ENCODE data around the gene PTGDR.

PTGDR gene

DNA sequence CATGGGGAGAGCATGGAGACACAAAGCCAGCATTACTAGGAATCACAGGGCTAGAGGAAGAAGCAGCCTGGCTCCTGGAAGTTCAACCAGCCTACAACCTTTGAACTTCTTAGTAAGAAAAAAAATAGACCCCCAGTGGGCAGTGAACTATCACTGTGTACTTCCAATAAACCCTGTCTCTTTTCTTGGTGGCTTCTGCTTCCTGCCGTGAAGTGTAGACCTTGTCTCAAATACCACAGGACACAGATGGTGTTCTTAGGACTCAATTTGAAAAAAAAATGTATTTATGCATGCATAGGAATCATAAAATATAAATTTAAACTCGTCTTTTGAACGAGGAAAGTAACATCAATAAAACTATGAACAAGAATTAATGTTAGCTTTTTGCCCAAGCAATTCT lies 43.0 kb downstream of the PTGDR start:
- no peak for DNase-seq
- Mint-ChIP-seq H3K27me3 (peaks cover 19% of the 10 kb centered on the region), H3K27ac (no peak overlapping the region), H3K9me3 (no peaks in the 10 kb centered on the region), H3K36me3 (peaks cover 82% of the 10 kb centered on the region), H3K4me3 (peak overlapping the region; percentile 95), H3K4me1 (peaks cover 62% of the 10 kb centered on the region)
- CTCF ChIA-PET, result interaction anchor here (0.7 to 2.0 kb wide), 5 partner anchors 8 to 105 kb away, joined by 3 to 16 read pairs (median 5); no protein-coding TSS in a partner anchor

GRCh38 chr14:52312931-52313355 lies 45.4 kb downstream of the PTGDR start:
- H3K27me3 Mint-ChIP-seq, result peaks cover 25% of the 10 kb centered on the region

GRCh38 chr14:52313462-52313861 lies 46.0 kb downstream of the PTGDR start:
- H3K9me3 Mint-ChIP-seq, result no peaks in the 10 kb centered on the region
- peak overlapping the region; percentile 96 for H3K27ac Mint-ChIP-seq
- CTCF ChIA-PET, result interaction anchor here (0.7 to 1.7 kb wide), 6 partner anchors 12 to 99 kb away, joined by 3 to 8 read pairs (median 5); no protein-coding TSS in a partner anchor
- peak; percentile 39 for DNase-seq
- peaks cover 28% of the 10 kb centered on the region for H3K27me3 Mint-ChIP-seq
- peak overlapping the region; percentile 95 for H3K4me3 Mint-ChIP-seq
- peaks cover 91% of the 10 kb centered on the region for H3K36me3 Mint-ChIP-seq
- peaks cover 55% of the 10 kb centered on the region for H3K4me1 Mint-ChIP-seq

More at GRCh38 chr14:52312931-52313355, 45.4 kb downstream of the PTGDR start:
- Mint-ChIP-seq H3K36me3 (peaks cover 92% of the 10 kb centered on the region), H3K4me3 (peak overlapping the region; percentile 95), H3K4me1 (peaks cover 56% of the 10 kb centered on the region), H3K27ac (peak overlapping the region; percentile 96), H3K9me3 (no peaks in the 10 kb centered on the region)
- CTCF ChIA-PET, result interaction anchor here (1.3 to 1.7 kb wide), 2 partner anchors 12 to 37 kb away, joined by 3 to 6 read pairs; no protein-coding TSS in a partner anchor
- no peak for DNase-seq

DNA sequence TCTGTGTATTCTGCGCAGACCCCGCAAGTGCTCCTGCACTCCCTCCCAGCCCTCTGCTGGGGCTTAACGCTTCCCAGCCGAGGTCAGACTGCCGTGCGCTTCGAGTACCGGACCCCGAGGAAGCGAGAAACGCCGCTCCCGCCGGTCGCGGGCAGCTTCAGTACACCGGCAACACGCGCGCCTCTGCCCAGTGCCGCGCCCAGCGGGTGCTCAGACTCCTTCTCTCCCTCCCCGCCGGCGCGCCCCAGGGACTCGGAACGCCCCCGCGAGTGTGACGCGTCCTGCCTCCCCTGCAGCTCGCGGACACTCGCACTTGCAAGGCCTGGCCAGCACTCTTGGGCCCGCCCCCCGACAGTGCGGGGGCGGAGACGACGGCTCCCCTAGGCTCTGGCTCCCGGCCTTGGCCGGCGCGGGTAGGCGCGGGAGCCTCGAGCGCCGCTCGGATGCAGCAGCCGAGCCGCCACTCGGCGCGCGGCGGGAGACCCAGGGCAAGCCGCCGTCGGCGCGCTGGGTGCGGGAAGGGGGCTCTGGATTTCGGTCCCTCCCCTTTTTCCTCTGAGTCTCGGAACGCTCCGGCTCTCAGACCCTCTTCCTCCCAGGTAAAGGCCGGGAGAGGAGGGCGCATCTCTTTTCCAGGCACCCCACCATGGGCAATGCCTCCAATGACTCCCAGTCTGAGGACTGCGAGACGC lies 46.6 kb downstream of the PTGDR start, which contains the start of gene PTGER2:
Gene PTGER2, plus strand, starts transcription at position 410 of the 692 bp plus-strand sequence. Its CDS starts 237 bp downstream, at position 647.
- Mint-ChIP-seq H3K27me3 (peaks cover 29% of the 10 kb centered on the region), H3K9me3 (no peaks in the 10 kb centered on the region), H3K36me3 (peaks cover 92% of the 10 kb centered on the region), H3K4me1 (peaks cover 57% of the 10 kb centered on the region), H3K27ac (peak within 1 kb of the TSS; percentile 96), H3K4me3 (peak within 1 kb of the TSS; percentile 95)
- CTCF ChIA-PET, result interaction anchor here (0.7 to 1.7 kb wide), 7 partner anchors 10 to 99 kb away, joined by 3 to 8 read pairs (median 5); no protein-coding TSS in a partner anchor
- peak; percentile 96 for DNase-seq

- H3K36me3 Mint-ChIP-seq, result peaks cover 92% of the 10 kb centered on the region
These were observed 47.3 kb downstream of the PTGDR start for GRCh38 chr14:52314595-52315354.

GRCh38 chr14:52315355-52315718 lies 47.8 kb downstream of the PTGDR start:
- H3K36me3 Mint-ChIP-seq, result peaks cover 94% of the 10 kb centered on the region
- CTCF ChIA-PET, result interaction anchor here (0.7 to 1.1 kb wide), 3 partner anchors 9 to 94 kb away, joined by 3 to 4 read pairs (median 3); no protein-coding TSS in a partner anchor
- H3K27ac Mint-ChIP-seq, result peak overlapping the region; percentile 96
- DNase-seq, result peak; percentile 49
- H3K9me3 Mint-ChIP-seq, result no peaks in the 10 kb centered on the region
- peaks cover 57% of the 10 kb centered on the region for H3K4me1 Mint-ChIP-seq
- peak overlapping the region; percentile 95 for H3K4me3 Mint-ChIP-seq
- peaks cover 24% of the 10 kb centered on the region for H3K27me3 Mint-ChIP-seq

More at GRCh38 chr14:52314595-52315354, 47.3 kb downstream of the PTGDR start:
- Mint-ChIP-seq H3K9me3 (no peaks in the 10 kb centered on the region), H3K27ac (peak overlapping the region; percentile 96), H3K4me3 (peak overlapping the region; percentile 95), H3K4me1 (peaks cover 57% of the 10 kb centered on the region), H3K27me3 (peaks cover 24% of the 10 kb centered on the region)
- CTCF ChIA-PET, result interaction anchor here (0.7 to 1.6 kb wide), 6 partner anchors 10 to 98 kb away, joined by 3 to 8 read pairs (median 4); no protein-coding TSS in a partner anchor
- peak; percentile 59 for DNase-seq

GRCh38 chr14:52318062-52318461 lies 50.6 kb downstream of the PTGDR start:
- peaks cover 24% of the 10 kb centered on the region for H3K27me3 Mint-ChIP-seq
- CTCF ChIA-PET, result interaction anchor here (1.1 to 2.3 kb wide), 7 partner anchors 18 to 103 kb away, joined by 3 to 7 read pairs (median 4); no protein-coding TSS in a partner anchor
- H3K9me3 Mint-ChIP-seq, result peaks cover 17% of the 10 kb centered on the region
- peaks cover 55% of the 10 kb centered on the region for H3K4me1 Mint-ChIP-seq
- H3K27ac Mint-ChIP-seq, result peak overlapping the region; percentile 85
- H3K4me3 Mint-ChIP-seq, result peak overlapping the region; percentile 95
- no peak for DNase-seq
- peaks cover 96% of the 10 kb centered on the region for H3K36me3 Mint-ChIP-seq

DNA sequence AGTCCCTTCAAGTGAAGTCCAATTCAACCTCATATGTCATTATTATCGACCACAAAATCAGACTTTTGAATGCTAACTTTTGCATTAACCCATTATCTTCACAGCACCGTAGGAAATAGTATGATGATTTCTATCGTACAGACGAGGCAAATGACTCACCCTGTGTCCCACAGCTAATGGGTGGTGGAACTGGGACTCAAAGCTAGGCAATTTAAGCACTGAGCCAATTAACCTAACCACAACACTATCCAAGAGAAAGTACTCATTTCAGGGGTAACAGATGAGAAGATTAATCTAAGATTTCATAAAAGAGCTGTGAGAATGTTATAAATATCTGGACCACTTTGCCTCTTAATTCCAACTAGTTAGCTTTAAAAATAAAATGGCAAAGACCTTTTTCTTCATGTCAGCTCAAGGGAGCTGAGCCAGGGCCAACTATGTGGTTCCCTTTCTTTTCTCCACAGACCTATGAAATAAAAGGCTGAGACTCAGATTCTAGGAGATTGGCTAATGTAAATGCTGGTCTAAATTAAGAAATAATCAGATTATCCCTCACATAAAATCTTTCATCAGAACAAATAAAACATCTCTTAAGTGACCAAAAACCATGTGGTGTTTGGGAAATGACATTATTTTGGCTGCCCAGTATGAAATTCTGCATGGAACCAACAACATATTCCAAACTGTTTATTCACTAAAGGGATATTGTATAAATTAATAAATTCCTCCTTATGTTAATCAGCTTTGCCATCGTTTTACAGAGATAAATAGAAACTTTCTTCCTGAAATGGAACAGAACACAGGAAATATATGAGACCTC lies 51.5 kb downstream of the PTGDR start:
- Mint-ChIP-seq H3K36me3 (peaks cover 96% of the 10 kb centered on the region), H3K4me1 (peaks cover 62% of the 10 kb centered on the region), H3K27ac (peak overlapping the region; percentile 85), H3K9me3 (peaks cover 20% of the 10 kb centered on the region), H3K27me3 (peaks cover 20% of the 10 kb centered on the region), H3K4me3 (peak overlapping the region; percentile 83)
- CTCF ChIA-PET, result interaction anchor here (1.0 to 2.3 kb wide), 6 partner anchors 9 to 102 kb away, joined by 3 to 7 read pairs (median 4); no protein-coding TSS in a partner anchor
- DNase-seq, result no peak

GRCh38 chr14:52319919-52320318 lies 52.4 kb downstream of the PTGDR start:
- H3K9me3 Mint-ChIP-seq, result peaks cover 20% of the 10 kb centered on the region
- peak overlapping the region; percentile 83 for H3K4me3 Mint-ChIP-seq
- H3K36me3 Mint-ChIP-seq, result peaks cover 97% of the 10 kb centered on the region
- DNase-seq, result no peak
- peaks cover 14% of the 10 kb centered on the region for H3K27me3 Mint-ChIP-seq
- peaks cover 71% of the 10 kb centered on the region for H3K4me1 Mint-ChIP-seq
- no peak overlapping the region for H3K27ac Mint-ChIP-seq
- CTCF ChIA-PET, result interaction anchor here (0.6 to 1.0 kb wide), 2 partner anchors 22 to 83 kb away, joined by 3 to 4 read pairs; no protein-coding TSS in a partner anchor

GRCh38 chr14:52325126-52325525 lies 57.6 kb downstream of the PTGDR start:
- peaks cover 95% of the 10 kb centered on the region for H3K36me3 Mint-ChIP-seq
- DNase-seq, result peak; percentile 43

DNA sequence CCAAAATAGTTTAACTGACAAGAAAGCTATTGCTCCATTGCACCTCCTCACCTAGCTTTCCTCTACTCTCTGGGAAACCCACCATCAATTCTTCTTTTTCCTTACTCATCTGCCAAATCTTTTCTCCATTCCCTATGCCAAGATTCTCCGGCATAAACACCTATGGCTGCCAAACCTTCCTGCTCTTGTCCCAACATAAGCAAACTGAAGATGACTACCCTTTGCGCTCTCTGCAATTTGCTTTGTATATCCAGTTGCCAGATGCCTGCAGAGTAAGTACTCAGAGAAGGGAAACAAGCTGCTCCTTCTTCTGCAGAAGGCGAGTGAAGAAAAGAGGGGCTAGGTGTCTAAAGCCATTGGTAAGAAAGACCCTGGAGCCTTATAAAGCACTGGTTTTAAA lies 58.1 kb downstream of the PTGDR start:
- peaks cover 94% of the 10 kb centered on the region for H3K36me3 Mint-ChIP-seq
- H3K27ac Mint-ChIP-seq, result peak overlapping the region; percentile 75
- peaks cover 20% of the 10 kb centered on the region for H3K9me3 Mint-ChIP-seq
- no peak for DNase-seq
- H3K27me3 Mint-ChIP-seq, result no peaks in the 10 kb centered on the region
- H3K4me3 Mint-ChIP-seq, result peak overlapping the region; percentile 18
- H3K4me1 Mint-ChIP-seq, result peaks cover 87% of the 10 kb centered on the region
- CTCF ChIA-PET, result interaction anchor here (1.2 to 2.8 kb wide), 3 partner anchors 9 to 26 kb away, joined by 3 to 7 read pairs (median 4); partner anchors contain the start of gene PTGER2

More at GRCh38 chr14:52325126-52325525, 57.6 kb downstream of the PTGDR start:
- Mint-ChIP-seq H3K27ac (peak overlapping the region; percentile 75), H3K4me1 (peaks cover 89% of the 10 kb centered on the region), H3K27me3 (no peaks in the 10 kb centered on the region), H3K4me3 (peak overlapping the region; percentile 18), H3K9me3 (peaks cover 20% of the 10 kb centered on the region)
- CTCF ChIA-PET, result interaction anchor here (1.2 to 2.8 kb wide), 3 partner anchors 8 to 25 kb away, joined by 3 to 7 read pairs (median 4); partner anchors contain the start of gene PTGER2

Data from activated naive CD4-positive, alpha-beta T cell treated with anti-CD3 and anti-CD28 coated beads, Interleukin-2, amount 10 ng/mL, durations not matched to agents 7 days and 5 days (primary cell).